Activated CD8-positive, alpha-beta memory T cell treated with anti-CD3 and anti-CD28 coated beads, Interleukin-2, amount 50 U/mL, for 1 hour (primary cell): Measurements from ENCODE around the gene EPHA6.
"Not testable (repeated sequence)": the region's sequence is repeated elsewhere in the genome, so short reads cannot be mapped to it uniquely, and the experiment has no call there.

Experiments used
- DNase-seq: peaks from one replicate; pipeline ENCODE4 v3.0.0-alpha.2; 2020; ENCODE audit errors: extremely low read depth

The EPHA6 gene

DNA sequence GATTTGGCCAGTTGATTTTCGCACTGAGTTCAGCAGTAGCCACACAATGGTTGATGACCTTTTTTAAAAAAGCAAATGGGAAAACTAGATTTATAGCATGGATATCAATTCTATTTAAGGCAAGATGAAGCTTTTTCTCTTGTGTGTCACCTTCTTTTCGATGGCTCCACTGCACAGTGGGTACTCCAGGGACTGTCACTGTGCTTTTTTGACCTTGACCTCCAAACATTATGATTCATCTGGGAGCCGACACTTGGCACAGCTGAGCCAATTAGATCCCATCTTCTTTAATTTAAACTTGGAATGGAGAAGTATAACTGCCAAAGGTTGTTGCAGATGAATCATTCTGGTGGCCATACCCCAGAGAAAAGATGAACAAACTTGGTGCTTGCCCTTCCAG, 367.3 kb downstream of the EPHA6 start:
- DNase-seq = no peak

- no peak for DNase-seq
Observed at GRCh38 chr3:97187771-97188170, 373.4 kb downstream of the EPHA6 start.

DNA sequence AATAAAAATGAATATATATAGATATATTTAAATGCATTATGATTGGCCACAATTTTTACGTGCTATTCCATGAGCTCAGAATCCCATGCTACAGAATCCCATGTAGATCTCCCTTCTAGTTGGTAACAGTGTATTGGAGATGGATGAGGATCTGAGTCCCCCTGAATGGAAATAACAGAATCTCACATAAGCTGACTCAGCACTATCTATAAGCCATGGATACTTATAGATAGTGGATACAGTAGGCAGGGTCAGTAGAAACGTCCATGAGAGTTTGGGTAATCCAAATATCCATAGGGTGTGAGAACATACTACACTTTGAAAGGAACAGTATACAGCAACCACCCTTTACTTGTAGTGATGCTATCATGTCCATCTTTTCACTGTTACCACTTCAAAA, 375.4 kb downstream of the EPHA6 start:
- no peak for DNase-seq

GRCh38 chr3:97197083-97197482, 382.7 kb downstream of the EPHA6 start:
- no peak for DNase-seq

- DNase-seq = no peak
Observed at GRCh38 chr3:97197830-97198229, 383.4 kb downstream of the EPHA6 start.

DNA sequence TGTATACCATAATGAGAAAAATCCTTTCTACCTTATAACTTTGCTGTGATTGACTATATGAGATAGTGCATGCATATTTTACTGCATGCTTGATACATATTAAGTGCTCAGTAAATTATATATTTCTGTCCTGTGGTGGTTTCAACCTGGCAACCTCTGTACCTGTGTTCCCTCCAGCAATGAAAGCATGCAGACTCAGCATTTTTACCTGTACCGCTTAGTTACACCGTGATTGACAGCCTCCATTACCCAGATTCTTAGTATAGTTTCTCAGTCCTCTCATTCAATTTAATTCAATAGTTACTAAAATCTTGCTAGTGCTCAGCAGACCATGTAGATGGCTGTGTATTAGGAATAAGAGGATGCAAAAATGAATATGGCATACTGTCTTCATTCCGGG, 386.0 kb downstream of the EPHA6 start:
- DNase-seq = no peak

DNA sequence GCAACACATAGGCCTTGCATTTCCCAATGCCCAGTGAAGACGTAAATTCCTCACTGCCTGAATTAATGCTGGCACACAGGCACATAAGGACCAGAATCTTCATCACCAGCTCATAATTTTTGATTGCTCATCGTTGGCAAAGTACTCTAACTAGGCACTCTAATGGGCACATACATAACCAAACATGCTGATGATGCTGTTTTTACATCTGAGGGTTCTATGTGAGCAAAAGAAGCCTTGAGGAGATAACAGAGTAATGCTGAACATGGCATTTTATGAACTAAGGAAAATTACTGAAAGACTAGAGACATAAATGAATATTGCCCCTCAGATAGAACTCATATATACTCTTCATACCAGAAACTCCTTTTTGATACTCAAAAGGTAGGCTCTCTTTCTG, 387.4 kb downstream of the EPHA6 start:
- DNase-seq = no peak

- DNase-seq = no peak
Observed at GRCh38 chr3:97228966-97229365, 414.6 kb downstream of the EPHA6 start.

DNA sequence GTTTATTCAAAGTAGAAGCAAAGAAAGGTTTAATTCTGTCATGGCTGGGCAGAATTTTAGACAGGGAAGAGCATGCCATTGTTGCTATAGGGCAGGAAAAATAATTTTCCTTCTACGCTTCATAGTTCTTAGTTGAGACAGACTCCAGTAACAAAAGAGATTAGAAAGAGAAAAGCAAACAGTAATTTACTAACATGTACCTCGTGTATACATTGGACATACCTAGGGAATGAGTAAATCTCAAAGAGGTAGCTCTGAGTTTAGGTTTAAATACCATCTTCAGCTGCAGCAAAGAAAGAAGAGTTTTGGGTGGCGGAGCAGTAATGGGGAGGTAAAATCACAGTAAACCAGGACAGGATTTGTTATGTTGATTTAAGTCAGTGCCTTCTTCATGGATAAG, 416.1 kb downstream of the EPHA6 start:
- no peak for DNase-seq

- no peak for DNase-seq
Observed at GRCh38 chr3:97232393-97233034, 418.1 kb downstream of the EPHA6 start.

GRCh38 chr3:97235179-97235578, 420.8 kb downstream of the EPHA6 start:
- DNase-seq = no peak

DNA sequence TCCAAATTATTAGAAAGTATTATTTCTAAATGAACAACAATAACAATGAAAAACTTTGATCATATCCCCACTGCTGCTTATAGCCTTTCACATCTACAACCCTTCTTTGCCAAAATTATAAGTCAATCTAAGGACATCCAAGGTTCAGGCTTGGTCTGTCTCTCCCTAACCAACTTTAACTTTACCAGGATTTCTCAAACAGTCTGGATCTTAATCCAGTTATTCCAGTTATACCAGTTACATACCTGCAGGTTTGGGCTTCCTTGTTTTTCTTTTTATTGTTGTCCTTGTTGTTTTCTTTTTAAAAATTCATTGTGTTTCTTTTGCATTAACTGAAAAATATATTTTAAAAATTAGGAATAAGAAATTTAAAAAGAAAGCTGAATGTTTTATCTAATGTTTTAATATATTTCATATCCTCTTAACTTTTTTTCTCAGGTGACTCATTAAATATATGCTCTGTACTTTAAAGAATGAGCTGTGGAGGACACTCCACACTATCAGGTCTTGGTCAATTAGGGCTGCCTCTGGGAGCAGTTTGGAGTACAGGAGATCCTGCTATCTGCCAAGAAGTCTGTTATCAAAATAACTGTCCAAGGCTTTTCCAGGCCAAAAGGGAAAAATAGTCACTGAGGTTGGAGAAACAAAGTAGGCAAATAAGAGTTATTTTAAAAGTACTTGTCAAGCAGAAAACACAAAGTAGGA, 421.4 kb downstream of the EPHA6 start:
- DNase-seq = no peak

GRCh38 chr3:97241417-97241816, 427.0 kb downstream of the EPHA6 start:
- DNase-seq = no peak

DNA sequence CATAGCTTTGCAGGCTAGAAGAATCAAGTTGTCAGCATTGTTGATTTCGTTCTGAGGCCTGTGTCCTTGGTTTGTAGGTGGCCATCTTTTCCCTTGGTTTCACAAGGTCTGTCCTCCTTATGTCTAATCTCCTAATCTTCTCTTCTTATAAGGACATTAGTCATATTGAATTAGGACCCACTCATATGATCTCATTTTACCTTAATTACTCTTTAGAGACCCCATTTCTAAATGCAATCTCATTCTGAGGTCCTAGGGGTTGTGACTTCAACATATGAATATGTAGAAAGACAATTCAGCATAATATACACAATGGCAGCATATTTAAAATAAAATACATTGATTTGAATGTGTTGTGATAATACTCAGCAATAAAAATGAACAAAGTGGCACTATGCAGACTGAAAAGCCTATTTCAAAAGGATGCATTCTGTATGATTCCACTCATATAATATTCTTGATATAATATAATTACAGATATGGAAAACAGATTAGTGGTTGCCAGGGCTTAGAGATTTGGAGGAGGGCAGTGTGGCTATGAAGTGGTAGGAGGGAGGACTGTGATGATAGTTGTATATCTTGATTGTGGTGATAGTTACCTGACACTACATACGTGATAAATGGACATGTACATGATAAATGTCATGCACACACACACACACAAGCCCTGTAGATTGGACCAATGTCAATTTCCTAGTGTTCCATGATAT, 431.0 kb downstream of the EPHA6 start:
- no peak for DNase-seq

- no peak for DNase-seq
Observed at GRCh38 chr3:97256060-97256459, 441.7 kb downstream of the EPHA6 start.

DNA sequence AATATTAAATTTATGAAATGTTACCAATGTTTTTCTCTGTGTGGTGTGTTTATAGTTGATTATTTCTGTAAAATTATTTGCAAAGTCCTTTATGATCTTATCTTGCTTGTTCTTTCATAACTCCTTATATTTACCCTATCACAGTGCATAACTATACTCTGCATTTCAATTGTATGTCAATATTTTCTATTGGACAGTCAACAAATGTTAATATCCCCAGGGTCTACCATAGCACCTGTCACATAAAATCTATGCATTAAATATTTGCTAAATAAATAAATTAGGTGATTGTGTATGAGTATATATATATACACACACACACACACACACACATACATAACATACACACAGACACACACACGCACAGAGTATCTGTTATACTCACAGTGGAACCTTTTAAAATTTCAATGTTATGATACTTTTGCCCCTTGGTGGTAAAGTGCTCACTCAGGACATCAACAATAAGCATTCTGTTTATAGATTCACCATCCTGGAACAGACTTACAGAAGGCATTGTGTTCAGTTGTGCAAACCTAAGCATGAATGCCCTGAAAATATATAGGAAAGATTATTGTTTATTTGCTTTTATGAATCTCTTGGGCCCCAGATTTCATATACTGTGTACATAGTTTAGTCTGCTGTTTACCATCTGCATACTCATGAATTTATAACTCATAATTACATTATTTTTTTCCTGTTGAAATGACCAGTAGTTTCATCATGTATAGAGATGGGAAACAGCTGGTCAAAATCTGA, 443.7 kb downstream of the EPHA6 start:
- no peak for DNase-seq

- DNase-seq = no peak
Observed at GRCh38 chr3:97259263-97259662, 444.9 kb downstream of the EPHA6 start.

GRCh38 chr3:97264180-97264579, 449.8 kb downstream of the EPHA6 start:
- no peak for DNase-seq

DNA sequence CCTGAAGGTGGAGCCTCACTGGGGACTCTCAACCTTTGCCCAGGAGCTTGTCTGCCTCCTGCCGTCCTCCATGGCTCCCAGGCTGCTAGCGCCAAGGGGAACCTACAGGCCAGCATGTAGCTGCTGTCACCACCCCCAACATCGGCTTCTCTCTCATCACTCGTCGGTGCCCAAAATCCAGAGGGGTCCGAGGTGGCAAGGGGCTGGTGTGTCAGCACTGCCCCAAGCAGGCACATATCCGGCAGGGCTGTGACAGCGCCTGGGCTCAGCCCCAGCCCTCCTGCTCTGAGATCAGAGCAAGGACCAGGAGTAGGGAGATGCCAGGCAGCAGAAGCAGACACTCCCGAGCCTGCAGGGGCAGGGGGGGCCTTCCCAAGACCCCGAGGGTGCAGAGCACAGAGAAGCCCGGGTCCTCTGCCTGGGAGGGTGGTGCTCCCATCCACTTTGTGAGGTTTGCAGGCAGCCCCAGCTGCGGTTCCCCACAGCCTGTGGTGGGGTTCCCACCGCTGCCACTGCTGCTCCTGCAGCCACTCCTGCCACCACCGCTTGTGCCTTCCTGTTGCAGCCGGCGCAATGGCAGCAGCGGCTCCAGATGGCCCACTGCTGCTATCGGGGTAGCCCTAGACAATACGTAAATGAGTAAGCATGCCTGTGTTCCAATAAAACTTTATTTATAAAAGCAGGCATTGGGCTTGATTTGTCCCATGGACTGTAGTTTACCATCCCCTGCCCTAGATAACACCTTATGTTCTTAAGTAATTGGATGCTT, 451.0 kb downstream of the EPHA6 start:
- no peak for DNase-seq

DNA sequence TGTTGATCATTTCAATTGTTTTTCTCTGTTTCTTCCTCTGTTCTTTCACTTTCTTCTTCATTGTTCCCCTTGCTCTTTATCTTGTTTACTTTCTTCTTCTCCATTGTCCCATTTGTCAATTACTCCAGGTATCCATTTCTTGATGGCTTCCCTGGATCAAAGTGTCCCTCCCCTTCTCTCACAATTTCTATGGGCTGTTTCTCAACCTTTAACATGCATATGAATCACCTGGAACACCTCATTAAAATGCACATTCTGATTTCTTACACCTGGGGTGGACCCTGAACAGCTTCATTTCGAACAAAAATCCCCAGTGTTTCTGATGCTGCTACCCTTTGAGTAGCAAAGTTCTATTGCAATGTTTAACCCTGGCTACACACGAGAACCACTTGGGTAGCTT, 454.8 kb downstream of the EPHA6 start:
- no peak for DNase-seq

- not testable (repeated sequence) for DNase-seq
Observed at GRCh38 chr3:97276879-97277550, 462.6 kb downstream of the EPHA6 start.
